OCI-LY7 (cell line): ENCODE data around the gene RPL10. TPM values are rescaled to one million over a fixed set of nuclear protein-coding genes. Genes with fewer than 3 reads are reported as not detected.

Source experiments
- BruUV-seq: library from RNA; stranded (reverse); fragments of 400-500 nt; replicated peaks from 2 replicates; lab custom pipeline; 2021; lab: Mats Ljungman, UMichigan
- CTCF ChIA-PET: fragments of 300-600 bp; sonication (Branson Sonifier 250); formaldehyde crosslinking; loops from one replicate; lab custom pipeline; 2022; ENCODE audit warnings: antibody characterized with exemption; ENCODE audit not compliant: unreplicated experiment; lab: Charles Lee
- POLR2A ChIA-PET: fragments of 300-600 bp; sonication (Branson Sonifier 250); formaldehyde crosslinking; loops from one replicate; lab custom pipeline; 2022; ENCODE audit warnings: antibody characterized with exemption; lab: Charles Lee
- DNase-seq: peaks from one replicate; pipeline ENCODE4 v3.0.0-alpha.2; 2015; ENCODE audit warnings: low spot score
- H2AFZ ChIP-seq: fragments of 200-600 bp; sonication (generic), shearing (Covaris generic); 2 replicates; pipeline ENCODE4 v1.6.1; 2014; ENCODE audit warnings: mild to moderate bottlenecking, antibody characterized with exemption, low read length, moderate library complexity
- H3K27ac ChIP-seq: fragments of 200-600 bp; sonication (generic); 2 replicates; pipeline ENCODE4 v1.5.1; 2014; ENCODE audit warnings: mixed run types, low read depth, mild to moderate bottlenecking, moderate library complexity, low read length, inconsistent platforms; ENCODE audit not compliant: poor library complexity, severe bottlenecking
- H3K36me3 ChIP-seq: fragments of 200-600 bp; sonication (generic); 2 replicates; pipeline ENCODE4 v1.6.1; 2014; ENCODE audit warnings: mild to moderate bottlenecking, antibody characterized with exemption, low read length, moderate library complexity, mixed read lengths; ENCODE audit not compliant: insufficient read depth
- H3K4me1 ChIP-seq: fragments of 200-600 bp; sonication (generic); 2 replicates; pipeline ENCODE4 v1.5.1; 2014; ENCODE audit warnings: mild to moderate bottlenecking, low read length; ENCODE audit not compliant: insufficient read depth, poor library complexity, severe bottlenecking
- H3K4me2 ChIP-seq: fragments of 200-600 bp; sonication (generic); 2 replicates; pipeline ENCODE4 v1.6.1; 2014; ENCODE audit warnings: mild to moderate bottlenecking, low read length
- H3K4me3 ChIP-seq: fragments of 200-600 bp; sonication (generic); 2 replicates; pipeline ENCODE4 v1.5.1; 2014; ENCODE audit warnings: mild to moderate bottlenecking, low read depth, low read length; ENCODE audit not compliant: poor library complexity, severe bottlenecking
- H3K79me2 ChIP-seq: fragments of 200-600 bp; sonication (generic); 2 replicates; pipeline ENCODE4 v1.6.1; 2016; ENCODE audit warnings: low read depth, mild to moderate bottlenecking, low read length, moderate library complexity, mixed read lengths; ENCODE audit not compliant: insufficient read depth
- H3K9me2 ChIP-seq: fragments of 200-600 bp; sonication (generic); 2 replicates; pipeline ENCODE4 v1.6.1; 2016; ENCODE audit warnings: mild to moderate bottlenecking, low read length, mixed read lengths; ENCODE audit not compliant: insufficient read depth
- H3K9me3 ChIP-seq: fragments of 200-600 bp; sonication (generic); 2 replicates; pipeline ENCODE4 v1.6.1; 2014; ENCODE audit warnings: mild to moderate bottlenecking, mixed run types, low read length, mixed read lengths
- H4K20me1 ChIP-seq: fragments of 200-600 bp; sonication (generic); 2 replicates; pipeline ENCODE4 v1.6.1; 2014; ENCODE audit warnings: mild to moderate bottlenecking, antibody characterized with exemption, low read length, moderate library complexity, mixed read lengths; ENCODE audit not compliant: insufficient read depth
- CTCF ChIP-seq: fragments of 200-600 bp; sonication (generic); conservative IDR thresholded peaks from 2 replicates; pipeline ENCODE4 v1.5.1; 2014; ENCODE audit warnings: mild to moderate bottlenecking, antibody characterized with exemption, low read length, moderate library complexity, mixed read lengths
- EZH2phosphoT487 ChIP-seq: fragments of 200-600 bp; sonication (generic); IDR thresholded peaks from 2 replicates; pipeline ENCODE4 v1.6.1; 2018; ENCODE audit warnings: low read depth, borderline replicate concordance, mild to moderate bottlenecking, mixed run types, antibody characterized with exemption, low read length, moderate library complexity, mixed read lengths
- intact Hi-C: fragments of 100-400 bp; cut with micrococcal nuclease; formaldehyde crosslinking; loops from one replicate; pipeline ENCODE4 v1.10.0; 2022; ENCODE audit not compliant: unreplicated experiment
- total RNA-seq, 2 experiments: library from RNA; depleted of rRNA in 1 of 2; stranded (reverse); fragments of >200 nt in 1 of 2; shearing (Covaris generic) in 1 of 2; gene quantifications; 2 replicates each; pipeline ENCODE4 v1.2.3, GENCODE V29; 2014 to 2022

The RPL10 gene
- total RNA-seq, 2 experiments from 2014 or later = 2,447 to 4,261 TPM

- POLR2A ChIA-PET = no interaction called here
- H3K9me3 ChIP-seq = no peaks in the 10 kb centered on the region
- no peaks in the 10 kb centered on the region for H3K79me2 ChIP-seq
- H3K4me1 ChIP-seq = no peaks in the 10 kb centered on the region
- H3K27ac ChIP-seq = no peak overlapping the region
- DNase-seq = no peak
- no peak overlapping the region for H3K4me3 ChIP-seq
- TF ChIP-seq EZH2phosphoT487 (no peak), CTCF (no peak)
- no peak overlapping the region for H2AFZ ChIP-seq
- no peaks in the 10 kb centered on the region for H4K20me1 ChIP-seq
- no TSS peak for BruUV-seq
- CTCF ChIA-PET = no interaction called here
- intact Hi-C loops = no loop called here
- H3K9me2 ChIP-seq = no peaks in the 10 kb centered on the region
- no peak overlapping the region for H3K4me2 ChIP-seq
- peaks cover 52% of the 10 kb centered on the region for H3K36me3 ChIP-seq
Measured at GRCh38 chrX:154355094-154355775, 42.9 kb upstream of the RPL10 start.

- peaks cover 47% of the 10 kb centered on the region for H3K36me3 ChIP-seq
- no peak overlapping the region for H3K27ac ChIP-seq
- no peak overlapping the region for H2AFZ ChIP-seq
- H3K4me1 ChIP-seq = no peaks in the 10 kb centered on the region
- BruUV-seq = no TSS peak
- CTCF ChIA-PET = no interaction called here
- no peaks in the 10 kb centered on the region for H3K9me2 ChIP-seq
- H4K20me1 ChIP-seq = no peaks in the 10 kb centered on the region
- no peak for TF ChIP-seq EZH2phosphoT487
- TF ChIP-seq CTCF = no peak
- H3K4me2 ChIP-seq = no peak overlapping the region
- no peak for DNase-seq
- H3K4me3 ChIP-seq = no peak overlapping the region
- H3K79me2 ChIP-seq = no peaks in the 10 kb centered on the region
- no peaks in the 10 kb centered on the region for H3K9me3 ChIP-seq
- POLR2A ChIA-PET = no interaction called here
- intact Hi-C loops = no loop called here
Measured at GRCh38 chrX:154355776-154356140, 42.4 kb upstream of the RPL10 start.

- TF ChIP-seq EZH2phosphoT487 = no peak
- TF ChIP-seq CTCF = no peak
- CTCF ChIA-PET = no interaction called here
- intact Hi-C loops = no loop called here
- H3K4me2 ChIP-seq = no peak overlapping the region
- no peaks in the 10 kb centered on the region for H3K9me2 ChIP-seq
- peaks cover 51% of the 10 kb centered on the region for H3K36me3 ChIP-seq
- no peaks in the 10 kb centered on the region for H3K9me3 ChIP-seq
- no peaks in the 10 kb centered on the region for H3K79me2 ChIP-seq
- H2AFZ ChIP-seq = no peak overlapping the region
- DNase-seq = no peak
- POLR2A ChIA-PET = interaction anchor here (0.6 kb wide), 1 partner anchor 9 kb away, joined by 3 read pairs; no protein-coding TSS in a partner anchor
- no peak overlapping the region for H3K4me3 ChIP-seq
- no peaks in the 10 kb centered on the region for H3K4me1 ChIP-seq
- no TSS peak for BruUV-seq
- no peak overlapping the region for H3K27ac ChIP-seq
- H4K20me1 ChIP-seq = no peaks in the 10 kb centered on the region
Measured at GRCh38 chrX:154356596-154356995, 41.6 kb upstream of the RPL10 start.
